ENCODE results near the gene TSPAN18.

GRCh38 chr11:44805596-44805995, 78.8 kb downstream of the TSPAN18 start:
- no peak for TF ChIP-seq ZNF274 (IDR thresholded peaks at IDR 0.05; ENCODE audit: low read depth, low read length)
- no peak for TF ChIP-seq YY1 (IDR thresholded peaks at IDR 0.05; ENCODE audit: insufficient read depth, insufficient read length)
- TF ChIP-seq SUZ12 (IDR thresholded peaks at IDR 0.05; ENCODE audit: extremely low read depth, insufficient read depth, insufficient read length): no peak
